Cardiac muscle cell (in vitro differentiated cells and primary cell): ENCODE data around the gene CNTNAP4. TPM values are rescaled to one million over a fixed set of nuclear protein-coding genes. Genes with fewer than 3 reads are reported as not detected.

Experiments
- DNase-seq, 2 donors: peaks; one replicate each; pipeline versions ENCODE4 v3.0.0 to v3.0.0-alpha.2; 2010 to 2017; ENCODE audit warnings: low read depth in 1 of 2, low spot score in 1 of 2
- H3K27ac ChIP-seq: fragments of 200-600 bp; sonication (generic); 2 replicates; pipeline ENCODE4 v1.5.1; 2016
- H3K27me3 ChIP-seq: fragments of 200-600 bp; sonication (generic); 2 replicates; pipeline ENCODE4 v1.6.0; 2016; ENCODE audit warnings: control low read depth
- H3K36me3 ChIP-seq: fragments of 200-600 bp; sonication (generic); 2 replicates; pipeline ENCODE4 v1.5.1; 2016; ENCODE audit warnings: control low read depth
- H3K4me1 ChIP-seq: fragments of 200-600 bp; sonication (generic); 2 replicates; pipeline ENCODE4 v1.8.1; 2017; ENCODE audit warnings: low read depth, mild to moderate bottlenecking, mixed run types
- H3K4me3 ChIP-seq: fragments of 200-600 bp; sonication (generic); 2 replicates; pipeline ENCODE4 v1.5.1; 2016; ENCODE audit warnings: mild to moderate bottlenecking
- H3K9me3 ChIP-seq: fragments of 200-600 bp; sonication (generic); 2 replicates; pipeline ENCODE4 v1.5.1; 2017; ENCODE audit warnings: low read depth, mild to moderate bottlenecking, control low read depth
- polyA plus RNA-seq: library from polyadenylated mRNA; unstranded; fragments of >200 nt; fragmentation: Nextera tagmentation; extraction: Ambion mirVana; gene quantifications from 2 replicates; pipeline ENCODE4 v1.2.1, GENCODE V29; 2016
- total RNA-seq: library from RNA; depleted of rRNA; stranded (reverse); fragments of >200 nt; gene quantifications from 2 replicates; pipeline ENCODE4 v1.2.3, GENCODE V29; 2016
- TF ChIP-seq, protein P1 (sequence below): IDR thresholded peaks from 2 replicates; pipeline ENCODE4 v1.5.1; 2012; ENCODE audit warnings: low read depth, mild to moderate bottlenecking, low read length

The CNTNAP4 gene
- total and polyA plus RNA-seq, 2 experiments from 2014 or later, result 1.1 TPM; not detected in 1

DNA sequence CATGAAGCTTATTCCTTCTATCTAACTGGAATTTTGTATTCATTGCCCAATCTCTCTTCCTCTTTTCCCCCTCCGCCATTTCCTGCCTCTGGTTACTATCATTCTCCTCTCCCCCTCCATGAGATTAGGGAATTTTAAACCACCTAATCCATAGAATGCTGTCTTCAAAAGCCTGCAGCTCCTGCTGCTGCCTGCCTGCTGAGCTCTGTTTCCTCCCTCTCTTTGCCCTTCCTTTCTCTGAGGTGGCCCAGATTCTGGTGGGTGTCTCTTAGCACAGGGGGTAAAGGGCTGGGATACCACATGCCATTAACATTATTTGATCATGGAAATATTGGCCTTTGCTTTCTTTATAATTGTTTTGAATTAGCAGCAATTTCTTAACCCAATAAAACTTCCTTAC, 241.6 kb downstream of the CNTNAP4 start:
- Histone ChIP-seq H3K4me1 (no peaks in the 10 kb centered on the region), H3K4me3 (no peak overlapping the region), H3K9me3 (no peaks in the 10 kb centered on the region), H3K27me3 (no peaks in the 10 kb centered on the region), H3K36me3 (no peaks in the 10 kb centered on the region), H3K27ac (no peak overlapping the region)
- TF ChIP-seq, protein P1, sequence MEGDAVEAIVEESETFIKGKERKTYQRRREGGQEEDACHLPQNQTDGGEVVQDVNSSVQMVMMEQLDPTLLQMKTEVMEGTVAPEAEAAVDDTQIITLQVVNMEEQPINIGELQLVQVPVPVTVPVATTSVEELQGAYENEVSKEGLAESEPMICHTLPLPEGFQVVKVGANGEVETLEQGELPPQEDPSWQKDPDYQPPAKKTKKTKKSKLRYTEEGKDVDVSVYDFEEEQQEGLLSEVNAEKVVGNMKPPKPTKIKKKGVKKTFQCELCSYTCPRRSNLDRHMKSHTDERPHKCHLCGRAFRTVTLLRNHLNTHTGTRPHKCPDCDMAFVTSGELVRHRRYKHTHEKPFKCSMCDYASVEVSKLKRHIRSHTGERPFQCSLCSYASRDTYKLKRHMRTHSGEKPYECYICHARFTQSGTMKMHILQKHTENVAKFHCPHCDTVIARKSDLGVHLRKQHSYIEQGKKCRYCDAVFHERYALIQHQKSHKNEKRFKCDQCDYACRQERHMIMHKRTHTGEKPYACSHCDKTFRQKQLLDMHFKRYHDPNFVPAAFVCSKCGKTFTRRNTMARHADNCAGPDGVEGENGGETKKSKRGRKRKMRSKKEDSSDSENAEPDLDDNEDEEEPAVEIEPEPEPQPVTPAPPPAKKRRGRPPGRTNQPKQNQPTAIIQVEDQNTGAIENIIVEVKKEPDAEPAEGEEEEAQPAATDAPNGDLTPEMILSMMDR, result no peak
- peak in 1 of 2 donors; percentile 3 for DNase-seq

DNA sequence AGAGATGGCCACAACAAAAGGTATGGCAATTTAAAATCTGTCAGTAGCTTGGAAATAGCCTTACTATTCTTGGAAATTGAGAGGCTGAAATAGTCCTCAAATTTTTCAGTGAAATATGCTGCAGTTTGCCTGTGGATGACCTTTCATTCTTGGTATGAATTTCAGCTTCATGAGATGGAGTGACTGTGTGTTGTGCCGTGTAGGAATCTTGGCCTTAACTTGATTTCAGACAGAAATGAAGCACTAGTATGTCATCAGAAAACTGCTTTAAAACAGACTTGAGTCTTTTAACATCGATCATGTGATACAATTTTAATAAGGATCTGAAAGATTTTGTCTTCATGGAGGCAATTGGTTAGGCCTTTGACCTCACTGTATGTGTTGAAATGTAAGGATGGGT, 247.2 kb downstream of the CNTNAP4 start:
- TF ChIP-seq, protein P1, result no peak
- H3K27ac ChIP-seq, result no peak overlapping the region
- no peak overlapping the region for H3K4me3 ChIP-seq
- no peaks in the 10 kb centered on the region for H3K36me3 ChIP-seq
- no peaks in the 10 kb centered on the region for H3K27me3 ChIP-seq
- H3K9me3 ChIP-seq, result no peaks in the 10 kb centered on the region
- H3K4me1 ChIP-seq, result no peaks in the 10 kb centered on the region
- DNase-seq, result no peak

DNA sequence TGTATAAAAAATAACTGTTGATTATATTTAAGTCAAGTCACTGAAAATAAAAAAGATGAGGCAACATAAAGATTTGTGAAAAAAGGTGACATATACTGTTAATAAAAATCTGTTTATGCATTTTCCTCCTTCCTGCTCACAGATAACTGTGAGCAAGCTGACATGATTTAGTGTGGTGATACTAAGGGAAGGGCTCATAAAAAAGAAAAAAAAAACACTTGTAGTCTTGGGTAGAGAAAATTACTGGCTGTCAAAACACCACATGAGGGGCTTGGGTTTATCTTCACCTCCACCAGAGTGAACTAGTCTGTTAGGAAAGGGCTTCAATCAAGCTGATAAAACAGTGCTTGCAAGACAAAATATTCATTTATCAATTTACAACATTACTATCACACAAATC, 247.6 kb downstream of the CNTNAP4 start:
- H3K4me3 ChIP-seq, result no peak overlapping the region
- H3K27ac ChIP-seq, result no peak overlapping the region
- no peaks in the 10 kb centered on the region for H3K4me1 ChIP-seq
- H3K9me3 ChIP-seq, result no peaks in the 10 kb centered on the region
- no peaks in the 10 kb centered on the region for H3K27me3 ChIP-seq
- DNase-seq, result no peak
- H3K36me3 ChIP-seq, result no peaks in the 10 kb centered on the region
- TF ChIP-seq, protein P1, result no peak

DNA sequence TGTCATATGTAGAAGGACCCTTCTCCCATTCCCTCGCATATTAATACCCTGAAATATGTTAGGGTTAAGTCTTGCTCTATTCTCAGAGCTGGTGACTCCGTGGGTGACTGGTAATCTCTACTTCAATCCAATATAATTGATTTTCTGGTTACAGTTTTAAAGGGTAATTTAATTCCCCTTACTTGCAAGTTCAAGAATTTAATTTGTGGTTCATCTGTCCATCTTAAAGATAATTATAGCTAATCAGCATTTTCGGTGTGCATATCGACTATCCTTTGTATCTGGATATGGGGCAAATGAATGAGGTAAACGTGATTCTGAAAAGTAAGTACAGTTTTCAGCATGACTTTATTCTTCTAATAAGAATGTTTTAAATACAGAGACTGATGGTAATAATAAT, 250.0 kb downstream of the CNTNAP4 start:
- Histone ChIP-seq H3K9me3 (no peaks in the 10 kb centered on the region), H3K4me3 (no peak overlapping the region), H3K4me1 (no peaks in the 10 kb centered on the region), H3K27me3 (no peaks in the 10 kb centered on the region), H3K36me3 (no peaks in the 10 kb centered on the region), H3K27ac (no peak overlapping the region)
- no peak for DNase-seq
- TF ChIP-seq, protein P1, result no peak

- no peaks in the 10 kb centered on the region for H3K9me3 ChIP-seq
- no peak for DNase-seq
- TF ChIP-seq, protein P1, result no peak
- H3K4me3 ChIP-seq, result no peak overlapping the region
- H3K27ac ChIP-seq, result no peak overlapping the region
- no peaks in the 10 kb centered on the region for H3K4me1 ChIP-seq
- H3K27me3 ChIP-seq, result no peaks in the 10 kb centered on the region
- H3K36me3 ChIP-seq, result no peaks in the 10 kb centered on the region
Observed at GRCh38 chr16:76529120-76529519, 251.9 kb downstream of the CNTNAP4 start.

- H3K9me3 ChIP-seq, result no peaks in the 10 kb centered on the region
- no peak for DNase-seq
- no peaks in the 10 kb centered on the region for H3K4me1 ChIP-seq
- TF ChIP-seq, protein P1, result no peak
- H3K27ac ChIP-seq, result no peak overlapping the region
- no peaks in the 10 kb centered on the region for H3K36me3 ChIP-seq
- H3K4me3 ChIP-seq, result no peak overlapping the region
- no peaks in the 10 kb centered on the region for H3K27me3 ChIP-seq
Observed at GRCh38 chr16:76531236-76531635, 254.0 kb downstream of the CNTNAP4 start.
